NCI-H1436 treated with DMSO at 0.1 percent for 48 hours (cell line): ENCODE results near the gene KXD1.

Source experiments
- DNase-seq: peaks from one replicate; lab custom pipeline; 2025; lab: John Stamatoyannopoulos, UW

Gene KXD1

DNA sequence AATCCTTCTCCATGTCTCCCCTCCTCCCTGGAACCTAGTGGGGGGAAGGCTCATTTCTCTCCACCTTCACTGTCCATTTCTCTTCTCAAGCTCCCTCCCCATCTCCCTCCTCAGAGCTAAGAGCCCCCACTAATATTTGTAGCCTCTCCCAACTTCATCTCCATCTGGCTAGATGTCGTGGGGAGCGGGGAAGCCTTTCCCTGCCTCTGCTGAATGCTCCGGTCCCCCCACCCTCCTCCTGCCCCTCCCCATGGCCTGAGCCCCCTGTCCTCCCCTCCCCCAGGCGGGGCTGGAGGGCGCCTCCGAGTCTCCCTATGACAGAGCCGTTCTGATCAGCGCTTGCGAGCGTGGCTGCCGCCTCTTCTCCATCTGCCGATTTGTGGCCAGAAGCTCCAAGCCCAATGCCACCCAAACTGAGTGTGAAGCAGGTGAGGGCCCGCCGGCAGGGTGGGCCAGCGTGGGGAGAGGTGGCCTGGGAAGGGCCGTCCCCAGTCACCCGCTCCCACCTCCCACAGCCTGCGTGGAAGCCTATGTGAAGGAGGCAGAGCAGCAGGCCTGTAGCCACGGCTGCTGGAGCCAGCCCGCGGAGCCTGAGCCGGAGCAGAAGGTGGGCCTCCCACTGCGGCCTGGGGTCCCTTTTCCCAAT lies 56.0 kb downstream of the KXD1 start:
- no peak for DNase-seq

DNA sequence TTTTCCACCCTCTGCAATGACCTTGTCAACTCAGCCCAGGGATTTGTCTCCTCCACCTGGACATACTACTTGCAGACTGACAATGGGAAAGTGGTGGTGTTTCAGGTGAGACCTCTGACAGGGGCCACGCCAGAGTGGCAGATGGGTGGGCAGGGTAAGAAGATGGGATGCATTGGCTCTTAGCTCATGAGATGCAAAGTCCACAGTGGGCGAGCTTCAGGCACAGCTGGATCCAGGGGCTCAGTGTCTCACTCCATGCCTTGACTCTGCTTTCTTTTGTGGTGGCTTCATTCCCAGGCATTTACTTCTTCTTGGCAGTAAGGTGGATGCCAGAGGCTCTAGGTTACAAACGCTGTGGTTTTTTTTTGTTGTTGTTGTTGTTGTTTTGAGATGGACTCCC lies 58.4 kb downstream of the KXD1 start:
- no peak for DNase-seq

- no peak for DNase-seq
Observed at GRCh38 chr19:18617562-18617961, 59.9 kb downstream of the KXD1 start.

- DNase-seq: no peak
Observed at GRCh38 chr19:18618236-18618635, 60.6 kb downstream of the KXD1 start.
